Psoas muscle (tissue), 8 donors: Measurements from ENCODE around the gene CACNA1A. TPM values are rescaled to one million over a fixed set of nuclear protein-coding genes. Genes with fewer than 3 reads are reported as not detected.

Experiments used
- ATAC-seq, 4 donors: fragments of 200-7000 bp; cut with Tn5 transposase; one replicate each; pipeline ENCODE4 v1.9.1; 2020; ENCODE audit warnings: moderate library complexity in 3 of 4, mild to moderate bottlenecking in 2 of 4
- DNase-seq, 2 donors: peaks; one replicate each; pipeline ENCODE4 v3.0.0-alpha.2; 2020
- H3K27ac ChIP-seq: fragments of 200-600 bp; one replicate; pipeline ENCODE4 v1.8.0; 2022
- H3K27me3 ChIP-seq, 3 donors: fragments of 200-600 bp in 1 of 3; one replicate each; pipeline versions ENCODE4 v1.6.1 to v1.8.0; 2013 to 2022; ENCODE audit warnings: low read length in 2 of 3, mild to moderate bottlenecking in 2 of 3, moderate library complexity in 1 of 3; ENCODE audit not compliant: insufficient read depth in 3 of 3
- H3K36me3 ChIP-seq, 2 donors: fragments of 200-600 bp in 1 of 2; one replicate each; pipeline versions ENCODE4 v1.6.1 to v1.8.0; 2013 to 2022; ENCODE audit warnings: low read depth in 1 of 2, mild to moderate bottlenecking in 1 of 2, moderate library complexity in 1 of 2; ENCODE audit not compliant: insufficient read depth in 1 of 2
- H3K4me1 ChIP-seq: fragments of 200-600 bp; one replicate; pipeline ENCODE4 v1.8.0; 2022
- H3K4me3 ChIP-seq: fragments of 200-600 bp; one replicate; pipeline ENCODE4 v1.8.0; 2022; ENCODE audit warnings: mild to moderate bottlenecking
- H3K9me3 ChIP-seq: fragments of 200-600 bp; one replicate; pipeline ENCODE4 v1.8.0; 2022
- CTCF ChIP-seq: fragments of 200-600 bp; IDR thresholded peaks from one replicate; pipeline ENCODE4 v1.8.0; 2022; ENCODE audit warnings: antibody characterized with exemption
- WGBS, 3 donors: extraction: QIAGEN DNeasy Blood & Tissue Kit; methylation state at CpG; one replicate each; pipeline versions ENCODE4 v1.1.6 to v1.1.7; 2013; 5-methylcytosine and 5-hydroxymethylcytosine counted together
- intact Hi-C, 2 donors: fragments of 100-400 bp; cut with DNase I; formaldehyde crosslinking; loops; one replicate each; pipeline versions ENCODE4 v1.11.0 to v1.14.2; 2022
- polyA plus RNA-seq, 3 donors: library from polyadenylated mRNA; stranded (reverse); fragments of 200-250 nt; gene quantifications; one replicate each; pipeline ENCODE4 v1.2.3, GENCODE V29; 2013
- total RNA-seq, 4 donors: library from RNA; stranded (reverse); fragmentation: NEBNext Ultra II Directional in 2 of 4; extraction: Animal tissue kit (Norgen Biotek cat#: 25700) in 2 of 4; gene quantifications; one replicate each; pipeline versions ENCODE4 v1.2.1 to v1.2.4, GENCODE V29; 2021 to 2023
- donor health status: healthy with polysubstance abuse.
- donor health status: DM: no; HTN: no; CAD: no; lungs with moderate emphysema.
- donor health status: Bipolar disorder and iron deficiency.
- donor health status: healthy.
- donor health status: DM: yes; HTN: yes; CAD: no.
- donor health status: DM: no; HTN: no; CAD: no.
- donor health status: DM: no; HTN: no; CAD: no.
- donor health status: DM: yes; HTN: yes; CAD: no.

Gene CACNA1A
- total and polyA plus RNA-seq, 7 donors: 0.14 to 0.60 (median 0.36) TPM

GRCh38 chr19:13337181-13337580, 169.1 kb downstream of the CACNA1A start:
- ATAC-seq (no peak), DNase-seq (no peak)
- intact Hi-C loops: loop anchor here in 1 of 2 donors (2.0 kb wide), 1 partner anchor 34 kb away; no protein-coding TSS in a partner anchor
- no peak overlapping the region for H3K4me3 ChIP-seq
- no peak for TF ChIP-seq CTCF
- no peaks in the 10 kb centered on the region for H3K36me3 ChIP-seq
- peaks cover 0 to 3% (median 0%) of the 10 kb centered on the region in 3 donors for H3K27me3 ChIP-seq
- H3K27ac ChIP-seq: no peak overlapping the region
- WGBS, 3 donors: 50 to 71% (median 61%) methylated on average over 3 of the region's 3 CpGs
- peaks cover 12% of the 10 kb centered on the region for H3K9me3 ChIP-seq
- no peaks in the 10 kb centered on the region for H3K4me1 ChIP-seq

- intact Hi-C loops: no loop called here
- WGBS, 3 donors: 73 to 76% (median 75%) methylated on average over 7 of the region's 7 CpGs
- Histone ChIP-seq H3K4me1 (no peaks in the 10 kb centered on the region), H3K36me3 (no peaks in the 10 kb centered on the region), H3K9me3 (peaks cover 17% of the 10 kb centered on the region), H3K27me3 (peaks cover 0 to 5% (median 0%) of the 10 kb centered on the region in 3 donors), H3K4me3 (no peak overlapping the region), H3K27ac (no peak overlapping the region)
- no peak for DNase-seq
- no peak for TF ChIP-seq CTCF
- ATAC-seq: no peak
These were observed 171.3 kb downstream of the CACNA1A start for GRCh38 chr19:13334801-13335481.

GRCh38 chr19:13330285-13330684, 176.0 kb downstream of the CACNA1A start:
- TF ChIP-seq CTCF: no peak
- intact Hi-C loops: no loop called here
- 86 to 92% (median 90%) methylated on average over 6 of the region's 6 CpGs for WGBS, 3 donors
- no peak overlapping the region for H3K4me3 ChIP-seq
- H3K9me3 ChIP-seq: peaks cover 5% of the 10 kb centered on the region
- H3K4me1 ChIP-seq: no peaks in the 10 kb centered on the region
- peaks cover 0 to 5% (median 0%) of the 10 kb centered on the region in 3 donors for H3K27me3 ChIP-seq
- no peak for ATAC-seq
- H3K27ac ChIP-seq: no peak overlapping the region
- H3K36me3 ChIP-seq: no peaks in the 10 kb centered on the region
- DNase-seq: no peak

GRCh38 chr19:13329766-13330165, 176.5 kb downstream of the CACNA1A start:
- no peaks in the 10 kb centered on the region for H3K36me3 ChIP-seq
- no peak for DNase-seq
- TF ChIP-seq CTCF: no peak
- no peak for ATAC-seq
- intact Hi-C loops: no loop called here
- H3K4me3 ChIP-seq: no peak overlapping the region
- no peaks in the 10 kb centered on the region for H3K4me1 ChIP-seq
- H3K9me3 ChIP-seq: peaks cover 5% of the 10 kb centered on the region
- peaks cover 0 to 5% (median 0%) of the 10 kb centered on the region in 3 donors for H3K27me3 ChIP-seq
- 46 to 58% (median 48%) methylated on average over 6 of the region's 6 CpGs for WGBS, 3 donors
- H3K27ac ChIP-seq: no peak overlapping the region

GRCh38 chr19:13328241-13328640, 178.0 kb downstream of the CACNA1A start:
- no peak overlapping the region for H3K4me3 ChIP-seq
- H3K36me3 ChIP-seq: no peaks in the 10 kb centered on the region
- DNase-seq (no peak), ATAC-seq (no peak)
- H3K27me3 ChIP-seq: peaks cover 0 to 5% (median 0%) of the 10 kb centered on the region in 3 donors
- no peak overlapping the region for H3K27ac ChIP-seq
- intact Hi-C loops: no loop called here
- peaks cover 5% of the 10 kb centered on the region for H3K9me3 ChIP-seq
- TF ChIP-seq CTCF: no peak
- no peaks in the 10 kb centered on the region for H3K4me1 ChIP-seq
- 81% methylated on average over 6 of the region's 6 CpGs for WGBS, 3 donors
